GM19438 (cell line): ENCODE data around the gene CELF4.

Experiments
- ATAC-seq: cut with Tn5 transposase; IDR thresholded peaks from one replicate; pipeline ENCODE4 v1.9.1; 2021; ENCODE audit warnings: low read depth; ENCODE audit not compliant: unreplicated experiment

CELF4 gene

GRCh38 chr18:37272841-37273240, 292.8 kb downstream of the CELF4 start:
- ATAC-seq = no peak

GRCh38 chr18:37272226-37272625, 293.4 kb downstream of the CELF4 start:
- ATAC-seq = no peak

- ATAC-seq = no peak
These were observed 294.9 kb downstream of the CELF4 start for GRCh38 chr18:37270666-37271052.

- ATAC-seq = no peak
These were observed 295.4 kb downstream of the CELF4 start for GRCh38 chr18:37270038-37270665.

- no peak for ATAC-seq
These were observed 299.3 kb downstream of the CELF4 start for GRCh38 chr18:37266290-37266689.

- ATAC-seq = no peak
These were observed 300.2 kb downstream of the CELF4 start for GRCh38 chr18:37265382-37265781.

GRCh38 chr18:37264956-37265355, 300.6 kb downstream of the CELF4 start:
- ATAC-seq = no peak

- no peak for ATAC-seq
These were observed 303.6 kb downstream of the CELF4 start for GRCh38 chr18:37261988-37262387.

GRCh38 chr18:37261246-37261840, 304.3 kb downstream of the CELF4 start:
- no peak for ATAC-seq

GRCh38 chr18:37260367-37261093, 305.1 kb downstream of the CELF4 start:
- no peak for ATAC-seq

- ATAC-seq = no peak
These were observed 305.9 kb downstream of the CELF4 start for GRCh38 chr18:37259711-37260110.

GRCh38 chr18:37258819-37259218, 306.8 kb downstream of the CELF4 start:
- no peak for ATAC-seq

- no peak for ATAC-seq
These were observed 307.5 kb downstream of the CELF4 start for GRCh38 chr18:37258131-37258530.

- ATAC-seq = no peak
These were observed 310.6 kb downstream of the CELF4 start for GRCh38 chr18:37254973-37255372.

- ATAC-seq = peak; percentile 28
These were observed 311.3 kb downstream of the CELF4 start for GRCh38 chr18:37254236-37254754.

GRCh38 chr18:37253394-37254235, 312.0 kb downstream of the CELF4 start:
- ATAC-seq = peak; percentile 72

- ATAC-seq = no peak
These were observed 312.7 kb downstream of the CELF4 start for GRCh38 chr18:37252854-37253393.

GRCh38 chr18:37252342-37252741, 313.3 kb downstream of the CELF4 start:
- ATAC-seq = no peak

GRCh38 chr18:37251679-37252078, 313.9 kb downstream of the CELF4 start:
- no peak for ATAC-seq

- ATAC-seq = no peak
These were observed 315.5 kb downstream of the CELF4 start for GRCh38 chr18:37249895-37250618.
